ENCODE data around the gene SEMA3C. TPM values are rescaled to one million over a fixed set of nuclear protein-coding genes. Genes with fewer than 3 reads are reported as not detected.

The SEMA3C gene
- total and polyA plus RNA-seq, 8 donors, result 0.28 to 11.3 (median 1.0) TPM

DNA sequence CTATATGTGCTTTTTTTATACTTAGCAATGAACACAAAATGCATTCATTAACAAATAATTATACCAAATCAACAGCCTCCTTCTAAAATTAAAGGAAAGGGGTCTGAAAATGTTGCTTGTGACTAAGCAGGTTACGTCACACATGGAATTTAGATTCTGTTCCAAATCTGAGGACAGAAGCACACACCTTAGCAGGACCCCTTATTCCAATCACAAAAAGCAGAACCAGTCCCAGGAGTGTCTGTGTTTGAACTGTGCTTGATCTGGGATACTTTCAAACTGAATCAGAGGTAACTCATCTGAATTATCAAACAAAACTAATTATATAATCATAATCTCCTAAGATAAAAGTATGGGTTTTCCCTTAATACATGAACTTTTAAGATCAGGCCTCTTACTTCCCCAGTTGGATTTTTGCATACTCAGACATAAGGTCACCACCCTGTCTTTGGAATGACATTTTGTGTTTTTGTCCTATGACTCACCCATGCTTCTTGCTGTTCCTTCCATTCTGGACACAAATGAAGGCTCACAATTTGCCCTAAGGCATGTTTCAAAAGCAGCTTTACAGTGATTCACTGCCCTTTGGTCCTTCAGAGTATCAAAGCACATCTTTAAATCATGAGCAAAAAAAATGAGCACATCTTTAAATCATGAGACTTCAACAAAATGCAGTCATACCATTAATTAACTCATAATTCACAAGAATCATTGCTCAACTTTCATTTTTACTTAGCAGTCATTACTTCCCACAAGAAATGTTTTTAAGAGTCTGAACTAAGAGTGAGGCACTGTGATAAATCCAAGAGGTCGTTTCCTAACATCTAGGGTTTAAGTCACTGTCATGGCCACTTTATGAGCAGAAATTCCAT lies 35.5 kb downstream of the SEMA3C start:
- Histone ChIP-seq H3K4me3 (no peak overlapping the region), H3K9me3 (no peaks in the 10 kb centered on the region), H3K36me3 (no peaks in the 10 kb centered on the region), H3K27ac (no peak overlapping the region), H3K27me3 (no peaks in the 10 kb centered on the region), H3K4me1 (no peaks in the 10 kb centered on the region)
- no peak for TF ChIP-seq CTCF (IDR thresholded peaks at IDR 0.05)
- DNase-seq, result no peak
- 62 to 78% methylated on average over 2 of the region's 2 CpGs for WGBS, 2 donors
- intact Hi-C loops (cut with DNase I), result no loop called here
- FAIRE-seq, result peak; percentile 67
- ATAC-seq, result peak in 3 of 4 donors; percentile 51 to 82 (median 75)

GRCh38 chr7:80882213-80882801 lies 36.5 kb downstream of the SEMA3C start:
- Histone ChIP-seq H3K27ac (no peak overlapping the region), H3K36me3 (no peaks in the 10 kb centered on the region), H3K4me3 (no peak overlapping the region), H3K4me1 (no peaks in the 10 kb centered on the region), H3K9me3 (no peaks in the 10 kb centered on the region), H3K27me3 (no peaks in the 10 kb centered on the region)
- no peak for ATAC-seq
- no peak for TF ChIP-seq CTCF (IDR thresholded peaks at IDR 0.05)
- intact Hi-C loops (cut with DNase I), result no loop called here
- WGBS, 2 donors, result 76 to 82% methylated on average over 4 of the region's 4 CpGs
- FAIRE-seq, result no peak
- DNase-seq, result no peak

GRCh38 chr7:80881351-80881900 lies 37.4 kb downstream of the SEMA3C start:
- Histone ChIP-seq H3K27ac (no peak overlapping the region), H3K27me3 (no peaks in the 10 kb centered on the region), H3K4me1 (no peaks in the 10 kb centered on the region), H3K36me3 (no peaks in the 10 kb centered on the region), H3K9me3 (no peaks in the 10 kb centered on the region), H3K4me3 (no peak overlapping the region)
- no peak for DNase-seq
- 75 to 82% methylated on average over 1 of the region's 1 CpG for WGBS, 2 donors
- intact Hi-C loops (cut with DNase I), result no loop called here
- no peak for TF ChIP-seq CTCF (IDR thresholded peaks at IDR 0.05)
- ATAC-seq, result no peak
- peak; percentile 32 for FAIRE-seq

DNA sequence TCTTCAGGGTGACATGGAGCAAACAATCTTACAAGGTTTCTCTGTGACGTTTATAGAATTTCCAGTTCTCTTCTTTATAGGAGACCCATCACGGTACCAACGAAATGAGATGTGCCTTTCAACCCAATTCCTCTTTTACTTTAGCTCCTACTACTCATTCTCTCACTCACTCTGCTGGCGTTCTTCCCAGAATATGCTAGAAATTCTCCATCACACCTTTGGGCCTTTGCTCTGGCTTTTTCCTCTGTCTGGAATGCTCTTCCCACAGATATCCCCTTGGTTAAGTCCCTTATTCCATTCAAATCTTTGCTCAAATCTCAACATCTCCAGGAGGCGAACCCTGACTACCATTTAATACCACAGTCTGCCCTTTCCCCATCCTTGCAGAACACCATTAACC lies 39.0 kb downstream of the SEMA3C start:
- Histone ChIP-seq H3K36me3 (no peaks in the 10 kb centered on the region), H3K27me3 (no peaks in the 10 kb centered on the region), H3K27ac (no peak overlapping the region), H3K4me1 (no peaks in the 10 kb centered on the region), H3K9me3 (no peaks in the 10 kb centered on the region), H3K4me3 (no peak overlapping the region)
- TF ChIP-seq CTCF (IDR thresholded peaks at IDR 0.05), result no peak
- ATAC-seq (no peak), DNase-seq (no peak), FAIRE-seq (no peak)
- 81 to 83% methylated on average over 5 of the region's 5 CpGs for WGBS, 2 donors
- intact Hi-C loops (cut with DNase I), result no loop called here

All from pancreas (tissue), 10 donors.